Measurements from ENCODE around the gene RANBP3L.
A peak's percentile ranks its signal among the peaks of the same experiment; 100 is the strongest.
"Not testable (repeated sequence)": the region's sequence is repeated elsewhere in the genome, so short reads cannot be mapped to it uniquely, and the experiment has no call there.

RANBP3L gene

GRCh38 chr5:36285837-36286615 is 15.7 kb downstream of the RANBP3L start:
- DNase-seq (ENCODE audit: low spot score) = no peak

DNA sequence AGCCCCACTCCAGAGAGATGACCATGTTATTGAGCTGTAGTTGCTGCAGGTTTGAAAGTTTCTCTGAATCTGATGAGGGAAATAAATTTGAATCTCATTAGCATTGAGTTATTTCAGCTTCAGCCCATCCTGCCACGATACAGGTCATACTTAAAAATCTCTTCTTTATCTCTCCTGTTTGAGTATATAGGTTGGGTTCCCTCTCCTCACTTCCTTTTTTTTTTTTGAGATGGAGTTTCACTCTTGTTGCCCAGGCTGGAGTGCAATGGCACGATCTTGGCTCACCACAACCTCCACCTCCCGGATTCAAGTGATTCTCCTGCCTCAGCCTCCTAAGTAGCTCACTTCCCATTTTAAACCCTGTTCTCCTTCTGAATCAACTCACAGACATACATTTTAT is 17.9 kb downstream of the RANBP3L start:
- not testable (repeated sequence) for DNase-seq (ENCODE audit: low spot score)

- no peak for DNase-seq (ENCODE audit: low spot score)
Observed at GRCh38 chr5:36281626-36282025, 20.1 kb downstream of the RANBP3L start.

GRCh38 chr5:36279054-36279698 is 22.5 kb downstream of the RANBP3L start:
- DNase-seq (ENCODE audit: low spot score) = peak; percentile 34

- no peak for DNase-seq (ENCODE audit: low spot score)
Observed at GRCh38 chr5:36277521-36278176, 24.1 kb downstream of the RANBP3L start.

DNA sequence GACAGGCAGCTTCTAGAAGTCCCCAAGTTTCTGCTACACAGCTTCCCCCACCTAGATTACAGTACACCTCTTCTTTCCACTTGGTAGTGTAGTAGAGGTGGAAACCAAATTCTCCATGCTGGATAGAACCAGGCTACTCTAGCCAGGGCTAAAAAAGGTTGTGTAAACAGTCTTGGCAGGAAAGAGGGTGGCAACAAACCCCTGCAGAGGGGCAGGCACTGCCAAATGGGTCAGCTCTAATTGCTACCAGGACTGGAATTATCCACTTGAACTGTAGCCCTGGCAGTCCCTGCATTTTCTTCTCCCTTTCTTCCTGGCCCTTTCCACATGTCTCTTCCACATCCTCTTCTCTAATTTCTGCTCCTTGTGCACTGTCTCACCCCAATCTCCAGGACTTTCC is 24.8 kb downstream of the RANBP3L start:
- no peak for DNase-seq (ENCODE audit: low spot score)

DNA sequence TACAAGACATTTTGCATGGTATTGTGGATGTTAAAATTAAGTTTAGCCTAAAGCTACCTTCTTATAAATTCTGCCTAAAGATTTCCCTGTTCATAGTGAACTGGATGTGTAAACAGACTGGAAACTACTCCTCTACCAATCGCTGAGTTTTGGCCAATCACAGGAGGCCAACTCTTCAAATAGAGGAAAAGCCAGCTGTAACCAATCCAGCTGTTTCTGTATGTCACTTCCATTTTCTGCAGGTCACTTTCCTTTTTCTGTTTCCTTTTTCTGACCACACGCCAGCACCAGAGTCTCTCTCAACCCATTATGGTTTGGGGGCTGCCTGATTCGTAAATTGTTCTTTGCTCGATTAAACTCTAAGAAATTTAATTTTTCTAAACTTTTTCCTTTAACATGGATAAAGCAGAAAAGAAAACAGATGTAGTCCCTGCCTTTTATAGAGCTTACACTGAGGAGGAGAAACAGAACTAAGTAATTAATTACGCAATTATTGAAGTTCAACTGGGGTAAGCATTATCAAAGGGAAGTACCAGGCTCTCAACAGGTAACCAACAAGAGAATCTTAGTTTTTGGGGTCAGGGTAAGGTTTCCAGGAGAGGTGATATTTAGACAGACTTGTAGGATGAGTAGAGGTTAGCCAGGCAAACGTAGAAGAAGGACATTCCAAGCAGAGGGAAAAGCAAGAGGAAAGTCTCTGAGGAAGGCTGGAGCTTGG is 27.7 kb downstream of the RANBP3L start:
- DNase-seq (ENCODE audit: low spot score) = no peak

- DNase-seq (ENCODE audit: low spot score) = peak; percentile 9
Observed at GRCh38 chr5:36272136-36272690, 29.5 kb downstream of the RANBP3L start.

- no peak for DNase-seq (ENCODE audit: low spot score)
Observed at GRCh38 chr5:36270876-36271575, 30.7 kb downstream of the RANBP3L start.

DNA sequence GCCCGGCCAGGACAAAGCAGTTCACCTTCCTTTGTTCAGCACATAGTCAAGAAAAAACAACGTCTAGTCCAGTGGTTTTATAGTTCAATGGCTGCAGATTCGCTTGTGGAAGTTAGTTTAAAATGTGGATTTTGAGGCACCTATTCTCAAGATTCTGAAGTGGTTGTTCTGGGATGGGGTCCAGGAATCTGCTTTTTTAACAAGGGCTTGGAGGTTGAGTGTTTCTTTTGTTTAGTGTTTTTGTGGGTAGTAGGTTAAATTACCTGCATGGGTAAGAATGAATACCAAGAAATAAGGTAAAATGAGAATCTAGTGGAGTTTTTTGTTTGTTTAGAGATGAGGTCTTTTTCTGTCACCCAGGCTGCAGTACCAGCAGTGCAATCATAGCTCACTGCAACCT is 31.5 kb downstream of the RANBP3L start:
- DNase-seq (ENCODE audit: low spot score) = no peak

DNA sequence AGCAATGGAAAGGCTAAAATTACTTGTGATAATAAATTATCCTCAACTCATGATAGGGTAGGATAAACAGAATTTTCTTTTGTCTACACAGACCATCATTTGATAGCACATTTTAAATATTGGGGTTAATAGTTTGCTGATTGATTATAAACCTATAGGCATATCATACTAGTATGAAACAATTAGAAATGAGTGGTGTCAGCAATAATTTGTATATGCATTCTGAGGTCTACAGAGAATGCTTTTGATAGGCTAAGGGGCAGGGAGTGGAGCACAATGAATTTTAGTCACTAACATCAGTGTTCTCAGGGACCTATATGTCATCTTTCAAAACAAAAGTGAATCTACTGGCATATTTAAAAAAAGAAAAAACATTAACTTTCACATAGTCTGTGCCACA is 32.2 kb downstream of the RANBP3L start:
- DNase-seq (ENCODE audit: low spot score) = no peak

- DNase-seq (ENCODE audit: low spot score) = no peak
Observed at GRCh38 chr5:36267905-36268304, 33.8 kb downstream of the RANBP3L start.

GRCh38 chr5:36264202-36264760 is 37.4 kb downstream of the RANBP3L start:
- no peak for DNase-seq (ENCODE audit: low spot score)

- DNase-seq (ENCODE audit: low spot score) = no peak
Observed at GRCh38 chr5:36261186-36261585, 40.5 kb downstream of the RANBP3L start.

GRCh38 chr5:36253575-36253974 is 48.1 kb downstream of the RANBP3L start:
- DNase-seq (ENCODE audit: low spot score) = no peak

GRCh38 chr5:36252722-36253365 is 48.9 kb downstream of the RANBP3L start:
- DNase-seq (ENCODE audit: low spot score) = peak; percentile 5

DNA sequence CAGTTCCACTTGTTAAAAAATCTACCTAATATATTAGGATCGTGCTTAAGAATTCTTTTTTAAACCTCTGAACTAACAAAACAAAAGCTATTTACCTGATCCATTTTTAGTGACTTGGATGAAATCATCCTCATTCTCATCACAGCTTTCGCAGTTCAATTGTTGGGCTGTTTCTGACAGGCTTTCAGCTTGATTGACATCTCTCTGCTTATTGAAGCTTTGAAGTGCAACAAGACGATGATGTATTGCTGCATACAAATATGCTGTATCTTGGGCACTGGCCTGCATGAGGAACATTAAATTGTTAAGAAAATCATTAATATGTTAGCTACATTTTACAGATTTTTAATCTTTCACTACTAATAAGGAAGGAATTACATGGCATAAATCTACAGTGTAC is 50.5 kb downstream of the RANBP3L start:
- DNase-seq (ENCODE audit: low spot score) = no peak

DNA sequence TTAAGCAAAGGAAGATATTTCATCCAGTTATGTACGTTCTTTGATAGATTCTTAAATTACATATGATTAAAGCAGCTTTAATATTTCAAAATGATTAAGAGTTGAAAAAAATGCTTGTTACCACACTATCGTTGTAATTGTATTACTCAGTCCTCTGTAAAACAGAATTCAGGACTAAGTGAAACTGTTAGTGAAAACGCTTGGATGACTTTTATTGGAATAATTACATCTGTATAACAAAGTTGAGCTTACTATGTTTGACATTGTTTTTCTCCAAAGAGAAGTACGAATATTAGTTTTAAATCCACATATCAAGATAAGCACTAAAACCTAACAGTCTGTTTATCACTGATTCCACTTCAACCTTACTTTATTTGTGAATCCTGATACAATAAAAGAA is 51.3 kb downstream of the RANBP3L start:
- no peak for DNase-seq (ENCODE audit: low spot score)

DNA sequence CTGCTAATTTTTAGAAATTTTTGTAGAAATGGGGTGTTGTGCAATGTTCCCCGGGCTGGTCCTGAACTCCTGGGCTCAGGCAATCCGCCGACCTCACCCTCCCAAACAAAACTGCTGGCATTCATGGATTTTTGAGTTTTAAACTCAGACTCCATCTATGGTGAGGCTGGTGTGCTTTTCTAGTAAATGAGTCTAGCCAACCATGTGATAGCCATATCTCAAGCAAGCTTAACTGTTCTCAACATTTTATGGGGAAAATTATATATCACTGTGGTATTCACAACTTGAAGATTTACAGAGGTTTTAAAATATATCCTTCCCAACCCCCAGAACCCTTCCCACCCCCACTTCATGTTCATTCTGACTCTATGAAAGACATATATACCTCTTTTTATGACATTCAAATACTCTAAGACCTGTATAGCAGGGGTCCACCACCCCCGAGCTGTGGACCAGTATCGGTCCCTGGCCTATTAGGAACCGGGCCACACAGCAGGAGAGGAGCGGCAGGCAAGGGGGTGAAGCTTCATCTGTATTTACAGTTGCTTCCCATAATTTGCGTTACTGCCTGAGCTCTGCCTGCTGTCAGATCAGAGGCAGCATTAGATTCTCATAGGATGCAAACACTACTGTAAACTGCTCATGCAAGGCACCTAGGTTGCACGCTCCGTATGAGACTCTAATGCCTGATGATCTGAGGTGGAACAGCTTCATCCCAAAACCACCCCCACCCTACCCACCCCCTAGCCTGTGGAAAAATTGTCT is 55.5 kb downstream of the RANBP3L start:
- no peak for DNase-seq (ENCODE audit: low spot score)

GRCh38 chr5:36244076-36244475 is 57.6 kb downstream of the RANBP3L start:
- DNase-seq (ENCODE audit: low spot score) = no peak

Measured in AG08395 (cell line).